Karpas-422 (cell line): Measurements from ENCODE around the gene SFSWAP. TPM values are rescaled to one million over a fixed set of nuclear protein-coding genes. Genes with fewer than 3 reads are reported as not detected.

ENCODE experiments used
- DNase-seq: peaks from one replicate; pipeline ENCODE4 v3.0.0-alpha.2; 2015
- H2AFZ ChIP-seq: fragments of 200-600 bp; sonication (generic); 2 replicates; pipeline ENCODE4 v1.6.1; 2014; ENCODE audit warnings: antibody characterized with exemption, low read length, mixed read lengths
- H3K27ac ChIP-seq: fragments of 200-600 bp; sonication (generic); 2 replicates; pipeline ENCODE4 v1.5.1; 2014; ENCODE audit warnings: mild to moderate bottlenecking, low read length, moderate library complexity
- H3K27me3 ChIP-seq: fragments of 200-600 bp; sonication (generic); 2 replicates; pipeline ENCODE4 v1.6.1; 2014; ENCODE audit warnings: low read length, mixed read lengths
- H3K36me3 ChIP-seq: fragments of 200-600 bp; sonication (generic); 2 replicates; pipeline ENCODE4 v1.6.1; 2014; ENCODE audit warnings: low read length, mixed read lengths; ENCODE audit not compliant: insufficient read depth
- H3K4me1 ChIP-seq: fragments of 200-600 bp; sonication (generic); 2 replicates; pipeline ENCODE4 v1.6.1; 2014; ENCODE audit warnings: mild to moderate bottlenecking, low read length, mixed read lengths
- H3K4me2 ChIP-seq: fragments of 200-600 bp; sonication (generic); 2 replicates; pipeline ENCODE4 v1.6.1; 2014; ENCODE audit warnings: low read length, low read depth, mild to moderate bottlenecking; ENCODE audit not compliant: poor library complexity, severe bottlenecking
- H3K4me3 ChIP-seq: fragments of 200-600 bp; sonication (generic); 2 replicates; pipeline ENCODE4 v1.5.1; 2014; ENCODE audit warnings: mild to moderate bottlenecking, antibody characterized with exemption, low read length, mixed read lengths
- H3K79me2 ChIP-seq: fragments of 200-600 bp; sonication (generic); 2 replicates; pipeline ENCODE4 v1.6.1; 2014; ENCODE audit warnings: mild to moderate bottlenecking, low read length, mixed read lengths
- H3K9ac ChIP-seq: fragments of 200-600 bp; sonication (generic); 2 replicates; pipeline ENCODE4 v1.6.0; 2014; ENCODE audit warnings: low read length
- H3K9me2 ChIP-seq: fragments of 200-600 bp; sonication (generic), shearing (Covaris generic); replicated peaks from 2 replicates; pipeline ENCODE4 v1.6.0; 2014; ENCODE audit warnings: mild to moderate bottlenecking, low read length, moderate library complexity; ENCODE audit not compliant: insufficient read depth
- H3K9me3 ChIP-seq: fragments of 300-700, 200-600 bp; sonication (generic); 2 replicates; pipeline ENCODE4 v1.6.1; 2014; ENCODE audit warnings: low read length, mixed read lengths
- H4K20me1 ChIP-seq: fragments of 200-600 bp; sonication (generic); 2 replicates; pipeline ENCODE4 v1.6.1; 2014; ENCODE audit warnings: mild to moderate bottlenecking, antibody characterized with exemption, low read length, low read depth; ENCODE audit not compliant: insufficient read depth
- total RNA-seq: library from RNA; depleted of rRNA; stranded (reverse); fragments of >200 nt; shearing (Covaris generic); gene quantifications from 2 replicates; pipeline ENCODE4 v1.2.3, GENCODE V29; 2014; ENCODE audit warnings: low replicate concordance

The SFSWAP gene
- total RNA-seq, 1 experiment from 2014 or later: 30.0 TPM

DNA sequence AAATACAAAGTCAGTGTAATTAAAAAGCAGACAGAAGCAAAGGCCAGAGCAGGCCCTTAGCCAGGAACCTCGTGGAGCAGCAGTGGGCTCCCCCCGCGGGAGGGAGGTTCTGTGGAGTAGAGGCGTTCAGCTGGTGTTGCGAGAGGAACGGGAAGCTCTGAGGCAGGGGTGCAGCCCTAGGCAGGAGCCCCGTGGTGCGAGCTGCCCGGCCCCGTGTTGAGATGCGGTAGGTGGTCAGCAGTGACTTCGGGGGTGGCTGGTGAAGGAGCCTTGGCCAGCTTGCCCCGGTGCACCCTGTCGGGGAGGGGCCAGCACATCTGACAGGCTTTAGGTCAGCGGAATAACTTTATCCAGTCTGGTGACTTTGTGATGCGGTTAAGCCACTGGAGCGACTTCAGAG is 46.2 kb downstream of the SFSWAP start:
- Histone ChIP-seq H4K20me1 (0 out of 2 replicates have a peak, but pooled peaks cover 6% of the 10 kb centered on the region), H3K4me3 (no peak overlapping the region), H3K27ac (no peak overlapping the region), H3K4me2 (no peak overlapping the region), H3K4me1 (no peaks in the 10 kb centered on the region), H3K9me3 (no peaks in the 10 kb centered on the region), H3K9ac (no peak overlapping the region), H3K27me3 (no peaks in the 10 kb centered on the region), H3K9me2 (no peaks in the 10 kb centered on the region), H2AFZ (no peak overlapping the region), H3K79me2 (peaks cover 5% of the 10 kb centered on the region; the same call in 1 of the 2 replicates), H3K36me3 (peaks cover 57% of the 10 kb centered on the region)
- no peak for DNase-seq

- Histone ChIP-seq H3K9me2 (no peaks in the 10 kb centered on the region), H3K4me3 (no peak overlapping the region), H3K27ac (no peak overlapping the region), H3K27me3 (no peaks in the 10 kb centered on the region), H2AFZ (no peak overlapping the region), H3K9ac (no peak overlapping the region), H3K79me2 (peaks cover 5% of the 10 kb centered on the region; the same call in 1 of the 2 replicates), H3K4me1 (no peaks in the 10 kb centered on the region), H3K9me3 (no peaks in the 10 kb centered on the region), H3K36me3 (peaks cover 49% of the 10 kb centered on the region), H4K20me1 (0 out of 2 replicates have a peak, but pooled peaks cover 6% of the 10 kb centered on the region), H3K4me2 (no peak overlapping the region)
- DNase-seq: no peak
Measured at GRCh38 chr12:131758016-131758739, 47.3 kb downstream of the SFSWAP start.

- DNase-seq: no peak
- Histone ChIP-seq H3K4me1 (no peaks in the 10 kb centered on the region), H3K27me3 (no peaks in the 10 kb centered on the region), H3K4me2 (no peak overlapping the region), H4K20me1 (0 out of 2 replicates have a peak, but pooled peaks cover 6% of the 10 kb centered on the region), H3K9me2 (no peaks in the 10 kb centered on the region), H3K4me3 (no peak overlapping the region), H3K36me3 (peaks cover 44% of the 10 kb centered on the region; the same call in 1 of the 2 replicates), H3K79me2 (peaks cover 5% of the 10 kb centered on the region; the same call in 1 of the 2 replicates), H3K9me3 (no peaks in the 10 kb centered on the region), H3K9ac (no peak overlapping the region), H2AFZ (no peak overlapping the region), H3K27ac (no peak overlapping the region)
Measured at GRCh38 chr12:131759176-131759575, 48.3 kb downstream of the SFSWAP start.

DNA sequence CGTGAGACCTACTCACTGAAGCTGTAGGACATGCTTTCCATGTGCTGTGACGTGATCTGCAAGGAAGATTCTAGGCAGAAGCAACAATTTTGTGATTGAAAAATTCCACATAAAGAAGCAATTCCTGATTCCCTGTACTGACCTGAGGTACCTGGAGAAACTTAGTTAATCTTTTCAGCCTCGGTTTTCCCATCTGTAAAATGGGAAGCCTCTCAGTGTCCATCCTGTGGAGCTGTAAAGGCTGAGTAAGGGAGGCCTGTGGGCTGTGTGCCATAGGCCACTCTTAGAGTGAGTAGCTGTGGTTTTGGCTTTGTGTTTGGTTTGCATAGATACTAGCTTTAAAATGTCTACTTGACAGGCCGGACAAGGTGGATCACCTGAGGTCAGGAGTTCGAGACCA is 50.7 kb downstream of the SFSWAP start:
- H3K27me3 ChIP-seq: no peaks in the 10 kb centered on the region
- H3K9ac ChIP-seq: no peak overlapping the region
- H3K27ac ChIP-seq: no peak overlapping the region
- no peak for DNase-seq
- peaks cover 5% of the 10 kb centered on the region; the same call in 1 of the 2 replicates for H3K79me2 ChIP-seq
- H3K4me2 ChIP-seq: no peak overlapping the region
- H3K9me3 ChIP-seq: no peaks in the 10 kb centered on the region
- H3K4me1 ChIP-seq: no peaks in the 10 kb centered on the region
- 0 out of 2 replicates have a peak, but pooled peaks cover 6% of the 10 kb centered on the region for H4K20me1 ChIP-seq
- H3K4me3 ChIP-seq: no peak overlapping the region
- H3K9me2 ChIP-seq: no peaks in the 10 kb centered on the region
- H3K36me3 ChIP-seq: peaks cover 46% of the 10 kb centered on the region
- no peak overlapping the region for H2AFZ ChIP-seq

GRCh38 chr12:131764738-131765137 is 53.8 kb downstream of the SFSWAP start:
- H3K79me2 ChIP-seq: peaks cover 5% of the 10 kb centered on the region; the same call in 1 of the 2 replicates
- no peak overlapping the region for H3K9ac ChIP-seq
- H3K36me3 ChIP-seq: peaks cover 50% of the 10 kb centered on the region
- no peaks in the 10 kb centered on the region for H3K27me3 ChIP-seq
- no peaks in the 10 kb centered on the region for H3K4me1 ChIP-seq
- no peaks in the 10 kb centered on the region for H3K9me2 ChIP-seq
- H3K4me2 ChIP-seq: no peak overlapping the region
- H3K9me3 ChIP-seq: no peaks in the 10 kb centered on the region
- no peak overlapping the region for H3K27ac ChIP-seq
- no peak overlapping the region for H3K4me3 ChIP-seq
- H2AFZ ChIP-seq: no peak overlapping the region
- H4K20me1 ChIP-seq: 0 out of 2 replicates have a peak, but pooled peaks cover 6% of the 10 kb centered on the region
- no peak for DNase-seq

- Histone ChIP-seq H3K27ac (no peak overlapping the region), H3K9ac (no peak overlapping the region), H3K36me3 (peaks cover 41% of the 10 kb centered on the region), H3K27me3 (no peaks in the 10 kb centered on the region), H3K9me3 (no peaks in the 10 kb centered on the region), H3K79me2 (no peaks in the 10 kb centered on the region), H2AFZ (no peak overlapping the region), H4K20me1 (0 out of 2 replicates have a peak, but pooled peaks cover 8% of the 10 kb centered on the region), H3K4me1 (no peaks in the 10 kb centered on the region), H3K4me2 (no peak overlapping the region), H3K9me2 (no peaks in the 10 kb centered on the region), H3K4me3 (no peak overlapping the region)
- DNase-seq: no peak
Measured at GRCh38 chr12:131765961-131766360, 55.1 kb downstream of the SFSWAP start.

DNA sequence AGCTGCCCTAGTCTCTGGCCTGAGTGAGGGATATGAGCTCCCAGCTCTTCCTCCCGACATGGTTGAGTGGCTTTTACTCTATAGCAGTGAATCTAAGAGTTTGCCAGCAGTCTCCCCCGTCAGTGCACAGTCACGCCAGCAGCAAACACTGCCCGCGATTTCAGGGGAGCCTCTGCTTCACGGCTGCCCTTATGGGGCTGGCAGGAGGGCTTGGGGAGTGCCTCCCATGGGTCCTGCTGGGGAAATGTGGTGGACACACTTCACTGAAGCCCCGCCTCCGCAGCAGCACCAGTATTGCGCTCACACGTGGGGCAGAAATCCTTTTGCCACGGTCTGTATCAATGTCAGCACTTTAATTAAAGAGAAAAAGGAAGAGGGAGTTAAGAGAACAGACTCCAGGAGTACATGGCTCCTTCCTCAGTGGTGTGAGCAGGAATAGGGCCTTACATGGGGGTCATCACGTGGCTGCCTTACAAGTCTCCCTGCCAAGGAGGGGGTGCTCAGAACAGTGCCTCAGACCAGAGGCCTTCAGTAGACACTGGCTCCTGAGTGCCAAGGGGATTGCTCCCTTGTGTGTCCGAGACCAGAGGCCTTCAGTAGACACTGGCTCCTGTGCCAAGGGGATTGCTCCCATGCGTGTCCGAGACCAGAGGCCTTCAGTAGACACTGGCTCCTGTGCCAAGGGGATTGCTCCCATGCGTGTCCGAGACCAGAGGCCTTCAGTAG is 55.7 kb downstream of the SFSWAP start:
- H3K9me2 ChIP-seq: no peaks in the 10 kb centered on the region
- no peak overlapping the region for H2AFZ ChIP-seq
- no peak overlapping the region for H3K4me2 ChIP-seq
- 0 out of 2 replicates have a peak, but pooled peaks cover 5% of the 10 kb centered on the region for H4K20me1 ChIP-seq
- H3K9me3 ChIP-seq: no peaks in the 10 kb centered on the region
- no peaks in the 10 kb centered on the region for H3K27me3 ChIP-seq
- H3K79me2 ChIP-seq: no peaks in the 10 kb centered on the region
- H3K4me3 ChIP-seq: no peak overlapping the region
- H3K4me1 ChIP-seq: no peaks in the 10 kb centered on the region
- no peak for DNase-seq
- H3K9ac ChIP-seq: no peak overlapping the region
- H3K36me3 ChIP-seq: peaks cover 41% of the 10 kb centered on the region
- no peak overlapping the region for H3K27ac ChIP-seq

DNA sequence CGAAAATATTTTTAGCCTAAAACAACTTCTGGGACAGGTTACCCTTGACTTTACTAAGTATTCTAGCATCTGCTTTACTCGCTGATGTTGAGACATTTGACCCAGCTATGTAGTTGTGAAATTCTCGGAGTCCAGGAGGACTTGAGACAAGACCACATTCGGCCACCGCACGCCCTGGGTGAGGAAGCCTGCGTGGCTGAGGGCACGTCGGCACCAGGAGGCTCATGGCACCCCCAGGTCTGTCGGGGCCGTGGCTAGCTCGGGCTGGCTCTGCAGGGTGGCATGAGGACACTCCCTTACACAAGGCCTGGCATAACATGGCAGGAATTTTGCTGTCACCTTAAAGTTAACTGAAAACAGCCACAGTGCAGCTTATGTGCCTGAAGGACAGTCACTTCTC is 59.2 kb downstream of the SFSWAP start:
- no peaks in the 10 kb centered on the region for H3K9me3 ChIP-seq
- H3K9ac ChIP-seq: no peak overlapping the region
- no peak overlapping the region for H3K4me2 ChIP-seq
- H3K9me2 ChIP-seq: no peaks in the 10 kb centered on the region
- H3K36me3 ChIP-seq: peaks cover 29% of the 10 kb centered on the region
- no peaks in the 10 kb centered on the region for H3K27me3 ChIP-seq
- 0 out of 2 replicates have a peak, but pooled peaks cover 3% of the 10 kb centered on the region for H4K20me1 ChIP-seq
- no peak overlapping the region for H2AFZ ChIP-seq
- no peak for DNase-seq
- H3K4me1 ChIP-seq: peaks cover 15% of the 10 kb centered on the region
- H3K79me2 ChIP-seq: 0 out of 2 replicates have a peak, but pooled peaks cover 8% of the 10 kb centered on the region
- no peak overlapping the region for H3K27ac ChIP-seq
- no peak overlapping the region for H3K4me3 ChIP-seq
